Natural killer cell (primary cell): ENCODE measurements around the gene PLCB4. TPM values are rescaled to one million over a fixed set of nuclear protein-coding genes. Genes with fewer than 3 reads are reported as not detected.

Source experiments
- ATAC-seq, 3 donors: fragments of 150-1000 bp in 2 of 3; fragments of 200-7000 bp in 1 of 3; cut with Tn5 transposase; 1 replicate in 1 of 3; 2 replicates in 2 of 3; pipeline ENCODE4 v1.10.0; 2021; ENCODE audit warnings: mild to moderate bottlenecking in 2 of 3, moderate library complexity in 2 of 3
- DNase-seq, 2 donors: peaks; one replicate each; pipeline versions ENCODE4 v3.0.0 to v3.0.0-alpha.2; 2013 to 2021; ENCODE audit warnings: mixed read lengths in 1 of 2
- H3K27ac ChIP-seq: one replicate; pipeline ENCODE4 v1.5.1; 2013; ENCODE audit warnings: mild to moderate bottlenecking, low read length
- H3K27me3 ChIP-seq: one replicate; pipeline ENCODE4 v1.6.1; 2013; ENCODE audit warnings: low read length; ENCODE audit not compliant: control insufficient read depth, insufficient read depth
- H3K36me3 ChIP-seq: one replicate; pipeline ENCODE4 v1.6.1; 2013; ENCODE audit warnings: low read length; ENCODE audit not compliant: control insufficient read depth, insufficient read depth
- H3K4me1 ChIP-seq: one replicate; pipeline ENCODE4 v1.6.1; 2013; ENCODE audit warnings: low read length; ENCODE audit not compliant: control insufficient read depth, insufficient read depth
- H3K4me3 ChIP-seq: one replicate; pipeline ENCODE4 v1.5.1; 2013; ENCODE audit warnings: low read length
- H3K9me3 ChIP-seq: one replicate; pipeline ENCODE4 v1.6.1; 2013; ENCODE audit warnings: low read length; ENCODE audit not compliant: control insufficient read depth, insufficient read depth
- H3K27ac Mint-ChIP-seq, 2 donors: one replicate each; pipeline ENCODE4 v1.8.0; 2022; ENCODE audit warnings: mild to moderate bottlenecking in 2 of 2, mixed read lengths in 2 of 2, moderate library complexity in 1 of 2
- H3K27me3 Mint-ChIP-seq, 2 donors: one replicate each; pipeline ENCODE4 v1.8.0; 2022; ENCODE audit warnings: low read depth in 2 of 2, mixed read lengths in 2 of 2
- H3K36me3 Mint-ChIP-seq: one replicate; pipeline ENCODE4 v1.8.0; 2022; ENCODE audit warnings: mixed read lengths
- H3K4me1 Mint-ChIP-seq, 2 donors: one replicate each; pipeline ENCODE4 v1.8.0; 2022; ENCODE audit warnings: mixed read lengths in 2 of 2
- H3K4me3 Mint-ChIP-seq: one replicate; pipeline ENCODE4 v1.8.0; 2022; ENCODE audit warnings: mild to moderate bottlenecking, moderate library complexity, mixed read lengths
- H3K9me3 Mint-ChIP-seq, 2 donors: one replicate each; pipeline ENCODE4 v1.8.0; 2022; ENCODE audit warnings: mixed read lengths in 2 of 2
- WGBS: methylation state at CpG from one replicate; pipeline ENCODE4 v1.1.7; 2013; ENCODE audit warnings: missing lambda C conversion rate; ENCODE audit not compliant: insufficient coverage; 5-methylcytosine and 5-hydroxymethylcytosine counted together
- intact Hi-C: fragments of 100-400 bp; cut with micrococcal nuclease; formaldehyde crosslinking; loops from one replicate; pipeline ENCODE4 v1.14.2; 2022
- total RNA-seq, 4 donors: library from RNA; stranded (reverse); fragments of 120-200 nt in 1 of 4; gene quantifications; one replicate each; pipeline versions ENCODE4 v1.2.3 to v1.2.4, GENCODE V29; 2013 to 2022
- TF ChIP-seq, protein P1 (sequence below): fragments of 200-600 bp; IDR thresholded peaks from one replicate; pipeline ENCODE4 v1.8.0; 2022; ENCODE audit warnings: antibody characterized with exemption

Gene PLCB4
- total RNA-seq, 3 donors from 2014 or later (not counting 1 experiment from before 2014, with no cell fraction given) = 0.05 to 0.40 TPM; not detected in 1

DNA sequence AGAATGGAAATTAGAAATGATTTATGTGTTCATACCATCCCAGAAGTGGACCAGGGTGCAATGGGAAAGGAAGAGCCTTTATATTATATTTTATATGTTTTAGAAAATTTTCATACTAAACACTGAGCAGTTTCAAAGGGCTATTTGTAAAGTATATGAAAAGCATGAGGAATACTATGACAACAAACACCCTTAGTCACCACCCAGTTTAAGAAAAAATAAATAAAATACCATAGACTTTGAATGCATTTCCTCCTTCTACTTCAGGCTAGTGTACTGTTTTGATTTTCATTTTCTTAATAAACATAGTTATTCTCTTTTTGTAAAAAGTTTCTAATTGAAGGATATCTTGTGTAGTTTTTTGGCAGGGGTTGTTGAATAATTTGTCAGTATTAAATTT, 191.1 kb downstream of the PLCB4 start:
- H3K27ac ChIP-seq = no peak overlapping the region
- DNase-seq (no peak), ATAC-seq (no peak)
- no peaks in the 10 kb centered on the region for H3K36me3 Mint-ChIP-seq
- H3K4me3 Mint-ChIP-seq = no peak overlapping the region
- no peak overlapping the region for H3K27ac Mint-ChIP-seq
- H3K4me1 Mint-ChIP-seq = no peaks in the 10 kb centered on the region
- H3K36me3 ChIP-seq = no peaks in the 10 kb centered on the region
- H3K27me3 ChIP-seq = no peaks in the 10 kb centered on the region
- no peaks in the 10 kb centered on the region for H3K4me1 ChIP-seq
- no peaks in the 10 kb centered on the region for H3K9me3 ChIP-seq
- peaks cover 3 to 4% of the 10 kb centered on the region in 2 donors for H3K9me3 Mint-ChIP-seq
- peaks cover 0 to 5% of the 10 kb centered on the region in 2 donors for H3K27me3 Mint-ChIP-seq
- TF ChIP-seq, protein P1, sequence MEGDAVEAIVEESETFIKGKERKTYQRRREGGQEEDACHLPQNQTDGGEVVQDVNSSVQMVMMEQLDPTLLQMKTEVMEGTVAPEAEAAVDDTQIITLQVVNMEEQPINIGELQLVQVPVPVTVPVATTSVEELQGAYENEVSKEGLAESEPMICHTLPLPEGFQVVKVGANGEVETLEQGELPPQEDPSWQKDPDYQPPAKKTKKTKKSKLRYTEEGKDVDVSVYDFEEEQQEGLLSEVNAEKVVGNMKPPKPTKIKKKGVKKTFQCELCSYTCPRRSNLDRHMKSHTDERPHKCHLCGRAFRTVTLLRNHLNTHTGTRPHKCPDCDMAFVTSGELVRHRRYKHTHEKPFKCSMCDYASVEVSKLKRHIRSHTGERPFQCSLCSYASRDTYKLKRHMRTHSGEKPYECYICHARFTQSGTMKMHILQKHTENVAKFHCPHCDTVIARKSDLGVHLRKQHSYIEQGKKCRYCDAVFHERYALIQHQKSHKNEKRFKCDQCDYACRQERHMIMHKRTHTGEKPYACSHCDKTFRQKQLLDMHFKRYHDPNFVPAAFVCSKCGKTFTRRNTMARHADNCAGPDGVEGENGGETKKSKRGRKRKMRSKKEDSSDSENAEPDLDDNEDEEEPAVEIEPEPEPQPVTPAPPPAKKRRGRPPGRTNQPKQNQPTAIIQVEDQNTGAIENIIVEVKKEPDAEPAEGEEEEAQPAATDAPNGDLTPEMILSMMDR = no peak
- intact Hi-C loops = no loop called here
- no peak overlapping the region for H3K4me3 ChIP-seq

DNA sequence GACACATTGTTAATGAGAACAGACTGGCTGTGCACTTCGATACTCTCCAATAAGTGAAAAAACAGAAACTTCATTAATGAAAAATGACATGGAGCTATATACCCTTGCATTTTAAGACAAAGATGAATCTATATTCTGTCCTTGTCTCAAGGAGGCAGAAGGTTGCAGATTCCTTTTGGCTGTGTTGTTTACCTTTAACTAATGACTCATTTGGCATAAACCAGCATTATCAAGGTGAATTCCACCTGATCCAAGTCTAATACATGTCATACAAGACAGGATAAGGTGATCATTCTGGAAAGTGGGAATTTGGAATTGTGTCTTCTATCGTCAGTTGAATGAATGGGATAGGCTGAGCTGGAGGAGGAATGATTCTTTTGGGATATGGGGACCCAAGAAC, 192.9 kb downstream of the PLCB4 start:
- Histone ChIP-seq H3K9me3 (no peaks in the 10 kb centered on the region), H3K4me1 (no peaks in the 10 kb centered on the region), H3K36me3 (no peaks in the 10 kb centered on the region), H3K4me3 (no peak overlapping the region), H3K27me3 (no peaks in the 10 kb centered on the region), H3K27ac (no peak overlapping the region)
- 48% methylated on average over 2 of the region's 2 CpGs for WGBS
- no peaks in the 10 kb centered on the region for H3K4me1 Mint-ChIP-seq
- H3K27ac Mint-ChIP-seq = no peak overlapping the region
- peaks cover 0 to 5% of the 10 kb centered on the region in 2 donors for H3K27me3 Mint-ChIP-seq
- ATAC-seq (no peak), DNase-seq (no peak)
- no peak overlapping the region for H3K4me3 Mint-ChIP-seq
- peaks cover 3 to 4% of the 10 kb centered on the region in 2 donors for H3K9me3 Mint-ChIP-seq
- no peaks in the 10 kb centered on the region for H3K36me3 Mint-ChIP-seq
- TF ChIP-seq, protein P1 = no peak
- intact Hi-C loops = no loop called here

DNA sequence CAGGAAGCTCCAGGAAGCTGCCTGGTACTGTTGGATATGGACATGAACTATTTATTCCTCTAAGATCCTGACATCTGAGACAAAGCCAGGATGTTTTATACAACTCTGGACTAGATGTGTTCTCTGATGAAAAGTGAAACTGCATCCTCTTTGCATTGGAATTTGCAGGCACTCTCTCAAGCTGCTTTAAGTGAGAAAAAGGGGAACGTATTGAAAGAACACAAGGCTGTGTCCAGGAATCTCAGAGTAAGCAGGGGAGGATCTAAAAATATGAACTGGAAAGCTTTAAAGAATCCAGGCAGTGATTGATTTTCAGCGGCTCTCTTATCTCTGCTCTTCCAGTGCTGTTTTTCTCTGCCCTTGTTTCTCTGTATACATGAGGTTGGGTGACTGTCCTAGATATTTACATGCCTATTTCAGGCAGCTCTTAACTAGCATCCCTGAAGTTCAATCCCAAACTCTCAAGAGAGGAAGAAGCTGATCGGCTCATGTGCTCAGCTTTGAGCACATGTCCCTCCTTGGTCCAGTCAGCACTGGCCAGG, 193.8 kb downstream of the PLCB4 start:
- TF ChIP-seq, protein P1 = no peak
- WGBS = 39% methylated on average over 3 of the region's 3 CpGs
- DNase-seq = no peak

More for the DNA sequence above, 193.8 kb downstream of the PLCB4 start:
- Mint-ChIP-seq H3K36me3 (no peaks in the 10 kb centered on the region), H3K27ac (no peak overlapping the region), H3K4me3 (no peak overlapping the region), H3K27me3 (peaks cover 0 to 5% of the 10 kb centered on the region in 2 donors), H3K4me1 (no peaks in the 10 kb centered on the region), H3K9me3 (peaks cover 3 to 4% of the 10 kb centered on the region in 2 donors)
- no peak overlapping the region for H3K27ac ChIP-seq
- no peak overlapping the region for H3K4me3 ChIP-seq
- H3K9me3 ChIP-seq = no peaks in the 10 kb centered on the region
- H3K4me1 ChIP-seq = no peaks in the 10 kb centered on the region
- no peak for ATAC-seq
- no peaks in the 10 kb centered on the region for H3K36me3 ChIP-seq
- intact Hi-C loops = no loop called here
- H3K27me3 ChIP-seq = no peaks in the 10 kb centered on the region
